Stimulated activated CD4-positive, alpha-beta T cell treated with anti-CD3 and anti-CD28 coated beads, Interleukin-1b, Interleukin-23, amount 100 ng/mL, for 1 hour (primary cell): Measurements from ENCODE around the gene GNG7.
"Not testable (repeated sequence)": the region's sequence is repeated elsewhere in the genome, so short reads cannot be mapped to it uniquely, and the experiment has no call there.

ENCODE experiments used
- DNase-seq, 2 donors: peaks; one replicate each; pipeline ENCODE4 v3.0.0-alpha.2; 2020; ENCODE audit warnings: low read depth in 2 of 2

Gene GNG7

GRCh38 chr19:2713170-2713569 is 10.7 kb upstream of the GNG7 start:
- DNase-seq = not testable (repeated sequence)

- DNase-seq = no peak
Observed at GRCh38 chr19:2711875-2712205, 9.3 kb upstream of the GNG7 start.

GRCh38 chr19:2711172-2711874 is 8.8 kb upstream of the GNG7 start:
- no peak for DNase-seq

- DNase-seq = no peak
Observed at GRCh38 chr19:2706251-2706650, 3.8 kb upstream of the GNG7 start.

- DNase-seq = no peak
Observed at GRCh38 chr19:2703691-2704216, 1.3 kb upstream of the GNG7 start.

- DNase-seq = no peak
Observed at GRCh38 chr19:2703077-2703437, 563 bp upstream of the GNG7 start.

GRCh38 chr19:2701361-2702169 is 929 bp downstream of the GNG7 start:
- DNase-seq = no peak

- DNase-seq = no peak
Observed at GRCh38 chr19:2700660-2701360, 1.7 kb downstream of the GNG7 start.

GRCh38 chr19:2699413-2700140 is 2.9 kb downstream of the GNG7 start:
- no peak for DNase-seq

GRCh38 chr19:2694196-2694595 is 8.3 kb downstream of the GNG7 start:
- DNase-seq = no peak

- DNase-seq = no peak
Observed at GRCh38 chr19:2693492-2694160, 8.9 kb downstream of the GNG7 start.

- DNase-seq = no peak
Observed at GRCh38 chr19:2691951-2692350, 10.5 kb downstream of the GNG7 start.

GRCh38 chr19:2690856-2691255 is 11.6 kb downstream of the GNG7 start:
- DNase-seq = no peak

GRCh38 chr19:2686360-2686759 is 16.1 kb downstream of the GNG7 start:
- DNase-seq = no peak

- DNase-seq = no peak
Observed at GRCh38 chr19:2685204-2685704, 17.2 kb downstream of the GNG7 start.

- no peak for DNase-seq
Observed at GRCh38 chr19:2683430-2684003, 19.0 kb downstream of the GNG7 start.

GRCh38 chr19:2680808-2681207 is 21.7 kb downstream of the GNG7 start:
- DNase-seq = no peak

- DNase-seq = no peak
Observed at GRCh38 chr19:2679439-2679838, 23.1 kb downstream of the GNG7 start.

- not testable (repeated sequence) for DNase-seq
Observed at GRCh38 chr19:2678948-2679347, 23.5 kb downstream of the GNG7 start.

- no peak for DNase-seq
Observed at GRCh38 chr19:2678044-2678671, 24.3 kb downstream of the GNG7 start.
